ENCODE measurements around the gene CEP20. TPM values are rescaled to one million over a fixed set of nuclear protein-coding genes. Genes with fewer than 3 reads are reported as not detected.

The CEP20 gene
- total RNA-seq, 4 donors from 2014 or later = 34.1 to 66.9 (median 49.6) TPM

- Histone ChIP-seq H3K4me1 (peaks cover 3 to 100% (median 6%) of the 10 kb centered on the region in 3 donors), H3K27me3 (no peaks in the 10 kb centered on the region), H3K27ac (peak overlapping the region; percentile 83 to 92 (median 90)), H3K9me3 (no peaks in the 10 kb centered on the region), H3K4me3 (peak overlapping the region in 1 of 2 donors; percentile 13), H3K36me3 (peaks cover 0 to 72% of the 10 kb centered on the region in 2 donors)
- ATAC-seq = peak; percentile 90
- 5 to 13% methylated on average over 4 to 5 of the region's 9 CpGs for WGBS, 2 donors (ENCODE audit: low coverage in 1 of 2)
- TF ChIP-seq POLR2A (IDR thresholded peaks at IDR 0.05) (peak in 1 of 2 donors; percentile 21), POLR2AphosphoS5 (IDR thresholded peaks at IDR 0.05) (peak; percentile 92), EP300 (IDR thresholded peaks at IDR 0.05) (peak; percentile 32), CTCF (IDR thresholded peaks at IDR 0.05) (peak in 1 of 4 experiments; percentile 14)
Observed at GRCh38 chr16:15829460-15829859, 58.9 kb downstream of the CEP20 start.

GRCh38 chr16:15827709-15828343, 60.6 kb downstream of the CEP20 start:
- Histone ChIP-seq H3K9me3 (no peaks in the 10 kb centered on the region), H3K27ac (peak overlapping the region; percentile 83 to 92 (median 90)), H3K36me3 (peaks cover 0 to 74% of the 10 kb centered on the region in 2 donors), H3K4me3 (peak overlapping the region in 1 of 2 donors; percentile 24), H3K4me1 (peaks cover 3 to 100% (median 6%) of the 10 kb centered on the region in 3 donors), H3K27me3 (no peaks in the 10 kb centered on the region)
- TF ChIP-seq POLR2A (IDR thresholded peaks at IDR 0.05) (no peak), POLR2AphosphoS5 (IDR thresholded peaks at IDR 0.05) (peak; percentile 9)
- 27 to 68% methylated on average over 4 to 8 of the region's 11 CpGs for WGBS, 2 donors (ENCODE audit: low coverage in 1 of 2)
- no peak for ATAC-seq

GRCh38 chr16:15827299-15827698, 61.1 kb downstream of the CEP20 start:
- WGBS, 2 donors (ENCODE audit: low coverage in 1 of 2) = 60% methylated on average over 6 of the region's 7 CpGs; no CpG with 5 or more reads in 1 of the 2 donors
- peak overlapping the region; percentile 83 to 92 (median 90) for H3K27ac ChIP-seq

GRCh38 chr16:15825750-15826305, 62.6 kb downstream of the CEP20 start:
- Histone ChIP-seq H3K27ac (peak overlapping the region; percentile 82 to 92 (median 84)), H3K36me3 (peaks cover 0 to 70% of the 10 kb centered on the region in 2 donors), H3K4me1 (peaks cover 2 to 100% (median 3%) of the 10 kb centered on the region in 3 donors), H3K4me3 (peak overlapping the region in 1 of 2 donors; percentile 6), H3K9me3 (no peaks in the 10 kb centered on the region), H3K27me3 (no peaks in the 10 kb centered on the region)
- WGBS, 2 donors (ENCODE audit: low coverage in 1 of 2) = 16 to 43% methylated on average over 5 of the region's 9 CpGs
- no peak for ATAC-seq
- TF ChIP-seq POLR2AphosphoS5 (IDR thresholded peaks at IDR 0.05) = peak; percentile 12
- TF ChIP-seq CTCF (IDR thresholded peaks at IDR 0.05) = no peak
- no peak for TF ChIP-seq POLR2A (IDR thresholded peaks at IDR 0.05)
- no peak for TF ChIP-seq EP300 (IDR thresholded peaks at IDR 0.05)

More at GRCh38 chr16:15827299-15827698, 61.1 kb downstream of the CEP20 start:
- TF ChIP-seq POLR2A (IDR thresholded peaks at IDR 0.05) (no peak), POLR2AphosphoS5 (IDR thresholded peaks at IDR 0.05) (peak; percentile 10)
- peaks cover 0 to 73% of the 10 kb centered on the region in 2 donors for H3K36me3 ChIP-seq
- ATAC-seq = no peak
- H3K4me1 ChIP-seq = peaks cover 3 to 100% (median 6%) of the 10 kb centered on the region in 3 donors
- peak overlapping the region in 1 of 2 donors; percentile 24 for H3K4me3 ChIP-seq
- no peaks in the 10 kb centered on the region for H3K27me3 ChIP-seq
- H3K9me3 ChIP-seq = no peaks in the 10 kb centered on the region

GRCh38 chr16:15822957-15823356, 65.4 kb downstream of the CEP20 start:
- H3K27me3 ChIP-seq = no peaks in the 10 kb centered on the region
- no peak overlapping the region for H3K4me3 ChIP-seq
- H3K9me3 ChIP-seq = no peaks in the 10 kb centered on the region
- peak; percentile 77 for ATAC-seq
- peaks cover 0 to 78% of the 10 kb centered on the region in 2 donors for H3K36me3 ChIP-seq
- 47 to 58% methylated on average over 5 to 10 of the region's 17 CpGs for WGBS, 2 donors (ENCODE audit: low coverage in 1 of 2)
- H3K27ac ChIP-seq = peak overlapping the region; percentile 82 to 92 (median 84)
- peaks cover 0 to 100% (median 0%) of the 10 kb centered on the region in 3 donors for H3K4me1 ChIP-seq
- TF ChIP-seq POLR2A (IDR thresholded peaks at IDR 0.05) = peak in 1 of 2 donors; percentile 37
- TF ChIP-seq POLR2AphosphoS5 (IDR thresholded peaks at IDR 0.05) = peak; percentile 95
- TF ChIP-seq CTCF (IDR thresholded peaks at IDR 0.05) = no peak
- peak; percentile 46 for TF ChIP-seq EP300 (IDR thresholded peaks at IDR 0.05)

Data from gastroesophageal sphincter (tissue), 4 donors.